HEK293 (cell line): ENCODE data around the gene CTBP2.

ENCODE experiments used
- ZBTB1 ChIP-seq: fragments of 450-650 bp; formaldehyde crosslinking; IDR thresholded peaks from 2 replicates; pipeline ENCODE4 v1.5.1; 2016; ENCODE audit warnings: missing biosample characterization, missing genetic modification characterization
- ZFP69B ChIP-seq: fragments of 450-650 bp; formaldehyde crosslinking; IDR thresholded peaks from 2 replicates; pipeline ENCODE4 v1.5.1; 2016; ENCODE audit warnings: missing biosample characterization, missing genetic modification characterization

- TF ChIP-seq ZFP69B (tag by site-specific recombination) = no peak
- no peak for TF ChIP-seq ZBTB1 (tag by site-specific recombination)
These were observed 39.4 kb downstream of the CTBP2 start for GRCh38 chr10:125121003-125121402.
